Endothelial cell of hepatic sinusoid (primary cell): ENCODE measurements around the gene ZNF177.

Experiments used
- in situ Hi-C: cut with HindIII; loops from 2 replicates; pipeline ENCODE4 v1.10.0; 2017; ENCODE audit warnings: low sequenced_read_pairs

The ZNF177 gene

GRCh38 chr19:9427941-9428340 lies 65.1 kb downstream of the ZNF177 start:
- in situ Hi-C loops: no loop called here

GRCh38 chr19:9430444-9430843 lies 67.6 kb downstream of the ZNF177 start:
- in situ Hi-C loops: no loop called here

- in situ Hi-C loops: no loop called here
Measured at GRCh38 chr19:9431475-9431874, 68.7 kb downstream of the ZNF177 start.
